GM18517 (cell line): Measurements from ENCODE around the gene GAL3ST2.
"Not testable (repeated sequence)": the region's sequence is repeated elsewhere in the genome, so short reads cannot be mapped to it uniquely, and the experiment has no call there.

Source experiments
- ATAC-seq: cut with Tn5 transposase; IDR thresholded peaks from one replicate; pipeline ENCODE4 v1.9.1; 2021; ENCODE audit warnings: mild to moderate bottlenecking, moderate library complexity; ENCODE audit not compliant: unreplicated experiment

Gene GAL3ST2

DNA sequence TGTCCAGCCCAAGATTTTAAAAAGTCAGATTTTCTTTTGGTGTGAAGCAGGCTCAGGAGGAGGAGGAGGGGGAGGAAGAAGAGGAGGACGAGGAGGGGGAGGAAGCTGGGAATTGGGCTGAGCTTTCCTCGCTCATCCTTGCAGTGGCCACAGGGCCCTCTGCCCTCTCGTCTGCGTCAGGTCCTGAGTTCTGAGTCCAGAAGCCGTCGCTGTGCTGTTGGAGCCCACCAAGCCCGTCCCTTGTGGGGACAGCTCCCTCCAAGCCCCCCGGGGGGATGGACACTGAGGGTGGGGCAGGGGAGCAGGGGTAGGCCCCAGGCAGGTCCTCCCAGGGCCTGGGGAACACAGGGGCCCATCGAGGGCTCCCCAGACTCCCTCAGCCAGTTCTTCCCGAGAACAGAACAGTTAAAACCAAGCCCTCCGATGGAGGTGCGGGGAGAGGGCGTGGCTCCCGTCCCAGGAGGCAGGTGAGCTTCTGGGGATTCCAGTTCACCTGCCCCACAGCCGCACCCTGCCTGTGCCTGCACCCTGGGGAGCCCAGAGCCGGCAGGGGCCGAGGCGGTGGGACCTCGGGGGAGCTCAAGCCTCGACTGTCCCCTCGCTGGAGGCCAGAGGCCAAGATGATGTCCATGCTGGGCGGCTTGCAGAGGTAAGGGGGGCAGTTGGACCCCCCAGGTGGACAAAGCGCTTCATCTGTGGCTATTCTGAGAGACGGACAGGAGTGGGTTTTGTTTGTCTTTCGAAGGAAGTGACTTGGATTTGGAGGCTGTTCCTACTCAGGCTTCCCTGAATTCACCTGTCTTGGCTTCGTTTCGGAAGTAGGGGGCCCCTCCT lies at the start of gene GAL3ST2:
GAL3ST2 (plus strand) TSS at position 487 of the 834 bp plus-strand sequence; CDS start at position 621, 134 bp downstream.
- no peak for ATAC-seq

DNA sequence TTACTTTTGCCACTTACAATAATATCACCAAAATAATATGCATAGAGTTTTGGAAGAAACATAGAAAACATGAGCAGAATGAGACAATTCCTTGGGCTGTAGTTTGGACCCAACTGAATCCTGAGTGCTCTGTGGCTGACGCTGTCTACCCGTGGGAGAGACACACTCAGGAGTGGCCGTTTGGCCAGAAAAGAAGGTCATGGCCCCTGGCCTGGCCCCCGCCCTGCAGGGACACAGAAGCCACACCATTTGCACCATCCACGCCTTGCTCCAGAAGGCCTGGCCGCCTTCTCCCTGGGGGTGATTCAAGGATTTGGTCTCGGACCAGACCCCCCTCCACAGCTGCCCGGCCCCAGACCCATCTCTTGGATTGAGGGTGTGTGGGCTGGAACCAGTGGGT lies 48.6 kb upstream of the GAL3ST2 start:
- ATAC-seq = no peak

DNA sequence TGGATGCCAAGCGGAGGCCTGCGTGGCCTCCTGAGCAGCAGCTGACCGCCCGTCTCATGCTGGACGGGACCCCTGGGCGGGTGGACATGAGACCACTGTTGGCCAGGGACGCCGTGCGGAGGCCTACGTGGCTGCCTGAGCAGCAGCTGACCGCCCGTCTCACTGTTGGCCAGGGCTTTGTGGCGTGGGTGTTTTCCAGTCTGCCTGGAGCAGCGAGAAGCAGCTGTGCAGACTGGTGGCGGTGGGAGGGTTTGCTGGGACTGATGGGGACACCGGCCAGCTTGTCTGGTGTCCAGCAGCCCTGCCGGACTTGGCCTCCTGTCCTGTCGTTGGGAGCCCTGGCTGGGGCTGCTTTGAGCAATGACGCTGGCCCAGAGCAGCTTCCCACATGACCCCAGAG lies 48.0 kb upstream of the GAL3ST2 start:
- no peak for ATAC-seq

DNA sequence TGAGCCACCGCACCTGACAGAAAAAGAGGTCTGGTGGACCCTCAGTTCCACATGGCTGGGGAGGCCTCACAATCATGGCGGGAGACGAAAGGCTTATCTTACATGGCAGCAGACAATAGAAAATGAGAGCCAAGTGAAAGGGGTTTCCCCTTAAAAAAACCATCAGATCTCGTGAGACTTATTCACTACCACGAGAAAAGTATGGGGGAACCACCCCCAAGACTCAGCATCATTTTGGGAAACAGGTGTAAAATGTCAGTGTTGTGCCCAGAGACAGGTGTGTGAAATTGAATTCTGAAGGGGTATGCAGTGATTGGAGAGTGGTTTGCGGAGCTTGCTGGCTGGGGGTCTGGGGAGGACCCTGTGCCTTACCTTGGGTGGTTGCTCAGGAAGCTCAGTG lies 46.8 kb upstream of the GAL3ST2 start:
- no peak for ATAC-seq

DNA sequence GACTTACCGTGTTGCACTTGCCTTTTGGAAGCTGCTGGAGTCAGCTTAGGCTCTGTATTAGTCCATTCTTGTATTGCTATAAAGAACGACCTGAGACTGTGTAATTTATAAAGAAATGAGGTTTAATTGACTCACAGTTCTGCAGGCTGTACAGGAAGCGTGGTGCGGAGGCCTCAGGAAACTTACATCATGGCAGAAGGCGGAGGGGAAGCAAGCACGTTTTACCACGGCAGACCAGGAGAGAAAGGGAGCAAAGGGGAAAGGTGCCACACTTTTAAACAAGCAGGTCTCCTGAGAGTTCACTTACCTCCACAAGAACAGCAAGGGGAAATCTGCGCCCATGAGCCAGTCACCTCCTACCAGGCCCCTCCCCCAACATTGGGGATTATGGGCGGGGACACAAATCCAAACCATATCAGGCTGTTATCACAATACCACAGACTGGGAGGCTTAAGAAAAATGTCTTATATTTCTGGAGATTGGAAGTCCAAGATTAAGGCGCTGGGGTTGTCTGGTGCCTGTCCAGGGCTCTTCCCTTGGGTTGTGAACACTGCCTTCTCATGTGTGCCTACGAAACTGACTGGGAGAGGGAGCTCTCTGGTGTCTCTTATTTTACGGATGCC lies 45.8 kb upstream of the GAL3ST2 start:
- no peak for ATAC-seq

DNA sequence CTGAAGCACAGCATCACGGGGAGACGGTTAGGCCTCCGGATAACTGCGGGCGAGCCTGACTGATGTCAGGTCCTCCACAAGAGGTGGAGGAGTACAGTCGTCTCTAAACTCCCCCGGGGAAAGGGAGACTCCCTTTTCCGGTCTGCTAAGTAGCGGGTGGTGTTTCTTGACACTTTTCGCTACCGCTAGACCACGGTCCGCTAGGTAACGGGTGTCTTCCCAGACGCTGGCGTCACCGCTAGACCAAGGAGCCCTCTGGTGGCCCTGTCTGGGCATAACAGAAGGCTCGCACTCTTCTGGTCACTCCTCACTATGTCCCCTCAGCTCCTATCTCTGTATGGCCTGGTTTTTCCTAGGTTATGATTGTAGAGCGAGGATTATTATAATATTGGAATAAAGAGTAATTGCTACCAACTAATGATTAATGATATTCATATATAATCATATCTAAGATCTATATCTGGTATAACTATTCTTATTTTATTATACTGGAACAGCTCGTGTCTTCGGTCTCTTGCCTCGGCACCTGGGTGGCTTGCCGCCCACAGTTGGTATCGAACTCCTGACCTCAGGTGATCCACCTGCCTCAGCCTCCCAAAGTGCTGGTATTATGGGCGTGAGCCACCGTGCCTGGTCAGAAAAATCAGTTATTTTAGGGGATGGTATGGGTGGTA lies 44.0 kb upstream of the GAL3ST2 start:
- not testable (repeated sequence) for ATAC-seq

DNA sequence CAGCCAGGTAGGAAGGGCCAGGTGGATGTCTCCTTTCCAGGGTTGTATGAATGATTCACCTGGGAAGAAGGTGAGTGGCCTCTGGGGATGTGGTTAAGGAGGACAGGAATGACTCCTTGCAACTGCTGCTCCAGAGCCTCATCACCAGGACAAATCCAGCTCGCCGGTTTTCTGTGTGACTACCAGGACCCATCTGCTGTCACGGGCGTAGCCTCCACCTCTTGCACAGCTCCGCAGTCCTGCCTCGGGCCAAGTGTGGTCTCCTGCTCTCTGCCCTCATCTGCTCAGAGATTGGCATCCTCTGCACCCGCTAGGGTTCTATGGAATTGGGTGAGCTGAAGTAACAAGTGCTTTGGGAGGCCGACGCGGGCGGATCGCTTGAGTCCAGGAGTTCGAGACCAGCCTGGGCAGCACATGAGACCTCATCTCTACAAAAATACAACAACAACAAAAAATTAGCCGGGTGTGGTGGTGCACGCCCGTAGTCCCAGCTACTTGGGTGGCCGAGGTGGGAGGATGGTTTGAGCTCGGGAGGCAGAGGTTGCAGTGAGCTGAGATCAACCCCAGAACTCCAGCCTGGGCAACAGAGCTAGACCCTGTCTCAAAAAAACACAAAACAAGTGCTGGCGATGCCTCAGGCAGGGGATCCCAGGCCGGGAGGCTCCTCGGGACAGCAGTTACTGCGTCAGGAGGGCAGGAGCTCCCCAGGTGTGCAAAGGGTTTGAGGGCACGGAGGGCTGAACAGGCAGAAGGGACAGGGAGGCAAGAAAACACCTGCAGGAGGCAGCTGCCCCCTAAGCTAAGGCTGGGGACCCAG lies 43.0 kb upstream of the GAL3ST2 start:
- no peak for ATAC-seq

DNA sequence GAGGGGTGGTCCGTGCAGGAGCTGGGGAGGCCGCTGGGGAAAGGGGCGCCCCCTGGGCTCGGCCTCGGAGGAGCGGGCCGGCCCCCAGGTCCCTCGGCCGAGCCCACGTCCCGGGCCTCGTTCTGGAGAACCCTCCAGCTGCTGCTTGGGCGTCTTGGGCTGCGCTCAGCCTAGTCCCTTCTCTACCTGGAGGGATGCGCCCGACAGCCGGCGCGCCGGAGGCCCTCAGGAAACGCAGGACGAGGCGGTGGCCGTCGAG lies 42.5 kb upstream of the GAL3ST2 start:
- peak; percentile 25 for ATAC-seq

DNA sequence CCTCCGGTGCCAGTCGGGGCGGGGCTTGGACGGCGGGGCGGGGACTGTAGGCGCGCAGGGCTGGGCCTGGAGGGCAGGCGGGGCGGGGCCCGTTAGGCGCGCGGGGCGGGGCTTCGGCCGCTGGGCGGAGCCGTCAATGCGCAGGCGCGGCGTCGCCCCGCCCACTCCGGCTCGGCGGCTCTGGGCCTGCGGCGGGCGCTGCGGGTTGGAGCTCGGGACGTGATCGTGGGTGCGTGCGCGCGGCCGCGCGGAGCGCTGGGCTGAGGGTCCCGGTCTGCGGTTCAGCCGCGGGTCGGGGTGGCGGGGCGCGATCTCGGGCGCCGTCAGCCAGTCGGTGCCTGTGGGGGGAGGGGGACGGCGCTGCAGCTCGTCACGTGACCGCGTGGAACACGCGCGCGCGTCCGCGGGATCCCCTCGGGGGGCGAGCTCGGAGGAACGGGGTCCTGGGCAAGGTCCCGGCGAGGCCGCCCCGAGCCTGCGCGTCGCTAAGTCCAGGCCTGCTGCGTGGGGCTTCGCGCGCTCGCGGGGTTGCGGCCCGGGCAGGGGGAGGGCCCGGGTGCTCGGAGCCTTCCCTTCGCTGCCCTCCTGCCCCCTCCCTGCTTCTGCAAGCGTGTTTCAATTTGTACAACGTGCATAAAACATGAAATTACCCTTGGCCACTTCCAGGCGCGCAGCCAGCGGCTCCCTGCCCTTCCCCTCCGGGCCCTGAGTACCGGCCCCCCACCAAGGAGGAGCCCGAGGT lies 42.0 kb upstream of the GAL3ST2 start, which contains the start of gene D2HGDH:
D2HGDH (plus strand) TSS at position 164 of the 742 bp plus-strand sequence. CDS start 595 bp downstream, outside the sequence.
- ATAC-seq = peak; percentile 54

DNA sequence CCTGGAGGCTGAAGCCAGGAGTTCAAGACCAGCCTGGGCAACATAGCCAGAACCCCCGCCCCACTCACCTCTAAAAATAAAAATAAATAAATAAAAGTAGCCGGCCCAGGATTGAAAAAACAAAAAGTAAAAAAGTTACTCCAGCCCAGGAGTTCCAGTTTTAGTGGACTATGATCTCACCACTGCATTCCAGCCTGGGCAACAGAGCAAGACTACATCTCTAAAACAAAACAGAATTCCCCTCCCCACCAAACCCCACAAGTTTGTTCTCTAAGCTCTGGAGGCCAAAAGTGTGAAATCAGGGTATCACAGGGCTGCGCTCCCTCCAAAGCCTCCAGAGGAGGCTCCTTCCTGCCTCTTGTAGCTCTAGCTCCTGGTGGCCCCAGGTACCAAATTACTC lies 40.5 kb upstream of the GAL3ST2 start:
- ATAC-seq = no peak

DNA sequence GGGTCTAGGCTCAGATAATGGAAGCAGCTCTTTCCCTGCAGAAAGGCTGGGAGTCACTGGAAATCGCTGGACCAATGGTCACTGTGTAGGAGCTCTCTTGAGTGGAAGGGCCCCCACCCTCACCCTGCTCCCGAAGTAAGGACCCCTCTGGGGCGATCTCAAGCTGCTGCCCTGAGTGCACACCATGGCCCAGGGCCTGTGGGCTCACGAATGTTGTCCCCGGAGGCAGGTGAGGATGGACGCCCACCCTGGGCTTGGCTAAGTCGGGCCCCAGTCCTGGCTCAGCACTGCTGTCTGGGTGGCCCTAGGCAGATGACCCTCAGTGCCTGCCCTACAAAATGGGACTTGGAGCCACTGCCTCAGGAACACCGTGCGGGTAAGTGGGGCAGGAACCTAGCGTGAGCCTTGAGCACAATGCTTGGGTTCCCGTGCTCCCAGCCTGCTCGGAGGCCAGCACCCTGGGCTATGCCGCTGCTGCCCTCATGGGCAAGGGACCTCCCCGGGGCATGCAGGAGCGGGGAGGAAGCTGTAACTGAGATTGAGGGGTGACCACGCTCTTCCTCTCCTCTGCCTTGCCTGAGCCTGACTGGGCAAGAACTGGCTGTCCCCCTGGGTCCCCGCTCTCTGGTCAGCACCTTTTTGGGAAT lies 38.5 kb upstream of the GAL3ST2 start:
- ATAC-seq = no peak

DNA sequence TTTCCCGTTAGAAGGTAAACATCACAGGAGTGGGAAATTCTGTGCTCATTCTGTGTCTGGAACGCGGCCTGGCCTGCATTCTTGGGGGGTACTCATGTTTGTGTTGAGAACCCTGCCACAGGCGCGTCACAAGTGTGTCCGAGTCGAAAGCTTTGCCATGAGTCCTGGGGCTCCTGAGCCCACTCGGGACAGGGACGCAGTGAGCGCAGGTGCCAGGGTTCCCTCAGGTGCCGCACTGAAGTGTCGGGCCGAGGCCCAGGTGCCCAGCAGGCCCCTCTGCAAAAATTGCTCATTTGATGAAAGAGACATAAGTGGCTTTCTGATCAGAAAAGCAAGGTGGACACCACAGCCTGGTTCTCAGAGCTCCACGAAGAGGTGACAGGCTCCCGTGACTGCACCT lies 37.4 kb upstream of the GAL3ST2 start:
- no peak for ATAC-seq

DNA sequence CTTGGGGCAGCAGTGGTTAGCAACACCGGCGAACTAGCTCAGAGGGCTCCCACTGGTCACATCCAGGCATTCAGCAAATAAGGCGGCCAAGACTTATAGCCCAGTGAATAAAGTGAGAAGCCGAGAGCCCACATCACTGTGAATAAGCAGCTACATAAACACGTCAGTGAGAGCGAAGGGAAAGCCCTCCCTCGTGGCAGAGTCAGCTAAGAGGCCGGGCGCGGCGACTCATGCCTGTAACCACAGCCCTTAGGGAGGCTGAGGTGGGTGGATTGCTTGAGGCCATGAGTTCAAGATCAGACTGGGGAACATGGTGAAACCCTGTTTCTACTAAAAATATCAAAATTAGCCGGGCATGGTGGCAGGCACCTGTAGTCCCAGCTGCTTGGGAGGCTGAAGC lies 37.0 kb upstream of the GAL3ST2 start:
- no peak for ATAC-seq

DNA sequence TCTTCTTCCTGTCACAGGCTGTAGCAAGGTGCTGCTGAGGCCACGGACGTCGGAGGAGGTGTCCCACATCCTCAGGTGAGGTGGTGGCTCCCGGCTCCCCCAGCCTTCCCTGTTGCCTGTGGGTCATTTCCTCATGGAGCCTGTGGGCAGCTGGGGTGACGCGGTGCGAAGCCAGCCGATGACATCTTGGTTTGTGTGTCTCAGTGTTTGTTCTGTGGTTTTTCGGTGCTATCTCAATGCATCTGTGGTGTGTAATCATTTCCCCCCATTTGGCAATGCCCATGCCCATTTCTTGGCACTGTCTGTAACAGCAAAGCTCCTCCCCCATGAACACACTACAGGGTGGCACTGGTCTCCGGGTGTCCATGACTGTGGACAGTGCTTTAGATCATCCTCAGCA lies 35.6 kb upstream of the GAL3ST2 start:
- ATAC-seq = no peak

DNA sequence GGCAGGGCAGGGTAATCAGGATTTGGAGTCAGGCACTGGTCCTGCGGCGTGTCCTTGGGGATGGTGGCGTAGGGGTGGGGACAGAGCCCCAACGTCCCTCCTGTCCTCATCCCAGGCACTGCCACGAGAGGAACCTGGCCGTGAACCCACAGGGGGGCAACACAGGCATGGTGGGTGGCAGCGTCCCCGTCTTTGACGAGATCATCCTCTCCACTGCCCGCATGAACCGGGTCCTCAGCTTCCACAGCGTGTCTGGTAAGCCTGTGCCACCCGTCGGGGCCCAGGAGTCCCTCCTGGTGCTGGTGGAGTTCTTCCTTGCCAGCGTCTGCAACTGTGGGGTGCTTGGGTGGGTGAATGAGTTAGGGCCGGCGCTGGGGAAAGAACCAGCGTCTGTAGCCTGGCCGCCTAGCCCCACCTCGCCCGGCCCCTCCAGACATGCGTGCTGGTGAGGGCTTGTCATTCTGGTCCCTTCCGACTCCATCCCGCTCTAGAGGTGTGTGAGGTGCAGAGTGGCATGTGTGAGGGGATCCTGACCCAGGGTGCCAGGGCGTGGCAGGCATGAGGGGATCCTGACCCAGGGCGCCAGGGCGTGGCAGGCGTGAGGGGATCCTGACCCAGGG lies 34.2 kb upstream of the GAL3ST2 start:
- no peak for ATAC-seq

DNA sequence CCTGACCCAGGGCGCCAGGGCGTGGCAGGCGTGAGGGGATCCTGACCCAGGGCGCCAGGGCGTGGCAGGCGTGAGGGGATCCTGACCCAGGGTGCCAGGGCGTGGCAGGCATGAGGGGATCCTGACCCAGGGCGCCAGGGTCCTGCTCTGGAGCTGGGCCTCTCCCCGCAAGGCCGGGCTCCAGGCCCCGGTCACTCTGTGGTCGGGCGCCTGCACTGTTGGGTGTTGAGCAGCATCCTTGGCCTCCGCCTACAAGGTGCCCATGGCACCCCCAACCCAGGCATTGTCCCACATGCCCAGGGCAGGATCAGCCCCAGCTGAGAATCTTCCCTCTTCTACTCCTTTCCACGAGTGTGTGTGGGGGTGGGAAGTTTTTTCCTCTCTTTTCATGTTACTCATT lies 33.6 kb upstream of the GAL3ST2 start:
- ATAC-seq = not testable (repeated sequence)

DNA sequence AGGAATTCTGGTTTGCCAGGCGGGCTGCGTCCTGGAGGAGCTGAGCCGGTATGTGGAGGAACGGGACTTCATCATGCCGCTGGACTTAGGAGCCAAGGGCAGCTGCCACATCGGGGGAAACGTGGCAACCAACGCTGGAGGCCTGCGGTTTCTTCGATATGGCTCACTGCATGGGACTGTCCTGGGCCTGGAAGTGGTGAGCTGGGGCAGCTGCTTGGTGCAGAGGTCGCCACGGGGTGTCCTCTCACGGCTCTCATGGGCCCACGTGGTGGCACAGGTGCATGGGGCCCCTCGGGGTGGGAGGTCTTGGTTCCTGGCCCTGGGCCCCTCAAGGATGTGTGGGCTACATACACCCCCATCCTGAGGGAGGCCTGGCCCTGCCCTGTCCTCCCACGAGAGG lies 33.0 kb upstream of the GAL3ST2 start:
- no peak for ATAC-seq

DNA sequence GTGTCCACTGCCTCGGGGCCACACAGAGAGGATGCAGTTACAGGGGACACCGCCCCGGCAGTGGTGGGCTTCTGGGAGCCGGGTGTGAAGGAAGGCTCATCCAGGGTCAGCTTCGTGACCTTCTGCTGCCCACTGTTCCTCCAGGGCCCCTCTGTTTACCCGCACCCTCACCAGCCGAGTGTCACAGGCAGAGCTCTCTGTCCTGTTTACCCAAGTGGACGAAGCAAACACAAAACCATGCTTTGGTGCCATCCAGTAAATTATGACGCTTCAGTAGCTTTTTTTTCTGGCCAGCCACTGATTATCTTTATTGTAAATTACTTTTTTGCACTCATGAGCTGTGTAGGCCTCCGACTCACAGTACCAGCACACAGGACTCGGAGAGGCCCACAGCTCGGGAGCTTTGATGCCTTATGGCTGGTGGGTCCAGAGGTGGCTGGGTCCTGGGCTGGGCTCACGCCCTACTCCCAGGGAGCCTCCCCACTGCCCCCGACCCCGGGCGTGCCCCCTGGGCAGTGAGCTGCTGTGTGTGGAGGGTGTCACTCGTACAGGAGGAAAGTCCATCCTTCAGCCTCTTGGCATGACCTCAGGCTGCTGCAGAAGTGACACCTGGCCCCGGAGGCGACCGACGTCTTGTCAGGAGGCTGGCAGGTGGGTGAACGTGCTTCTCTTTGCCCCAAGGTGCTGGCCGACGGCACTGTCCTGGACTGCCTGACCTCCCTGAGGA lies 32.4 kb upstream of the GAL3ST2 start:
- ATAC-seq = no peak

DNA sequence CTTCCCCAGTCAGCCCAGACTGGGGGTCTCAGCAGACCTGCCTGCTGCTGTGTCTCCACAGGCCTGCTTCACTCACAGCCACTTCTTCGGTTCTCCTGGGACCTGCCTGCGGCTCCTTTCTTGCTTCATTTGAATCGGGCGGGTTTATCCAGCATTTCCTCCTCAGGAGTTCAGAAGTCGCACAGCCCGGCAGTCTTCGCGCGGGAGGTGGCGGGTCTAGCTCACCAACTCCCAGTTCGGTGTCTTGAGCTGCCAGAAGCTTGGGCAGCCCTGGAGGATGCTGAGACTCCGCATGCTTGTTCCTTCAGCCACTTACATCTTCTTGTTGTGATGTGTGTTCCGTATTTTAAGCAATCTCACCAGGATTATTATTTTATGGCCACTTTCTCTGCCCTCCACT lies 31.3 kb upstream of the GAL3ST2 start:
- no peak for ATAC-seq
